ENCODE measurements around the gene CCDC192. TPM values are rescaled to one million over a fixed set of nuclear protein-coding genes. Genes with fewer than 3 reads are reported as not detected.

Gene CCDC192
- total RNA-seq, 1 donor from 2014 or later = not detected

- intact Hi-C loops (cut with DNase I) = no loop called here
- H3K4me1 ChIP-seq = no peaks in the 10 kb centered on the region
- no peak for ATAC-seq
- DNase-seq = no peak
- no peak overlapping the region for H3K4me3 ChIP-seq
- H3K27ac ChIP-seq = no peak overlapping the region
- H3K9me3 ChIP-seq = no peaks in the 10 kb centered on the region
- H3K27me3 ChIP-seq (ENCODE audit: low read depth) = no peaks in the 10 kb centered on the region
- no peak for TF ChIP-seq CTCF (IDR thresholded peaks at IDR 0.05)
- H3K36me3 ChIP-seq = no peaks in the 10 kb centered on the region
Measured at GRCh38 chr5:127930311-127930710, 227.1 kb downstream of the CCDC192 start.

GRCh38 chr5:127931396-127931795 lies 228.2 kb downstream of the CCDC192 start:
- DNase-seq (no peak), ATAC-seq (no peak)
- TF ChIP-seq CTCF (IDR thresholded peaks at IDR 0.05) = no peak
- Histone ChIP-seq H3K36me3 (no peaks in the 10 kb centered on the region), H3K27ac (no peak overlapping the region), H3K9me3 (no peaks in the 10 kb centered on the region), H3K27me3 (ENCODE audit: low read depth) (no peaks in the 10 kb centered on the region), H3K4me3 (no peak overlapping the region), H3K4me1 (peaks cover 7% of the 10 kb centered on the region)
- intact Hi-C loops (cut with DNase I) = no loop called here

GRCh38 chr5:127933348-127933747 lies 230.2 kb downstream of the CCDC192 start:
- no peaks in the 10 kb centered on the region for H3K9me3 ChIP-seq
- no peak overlapping the region for H3K27ac ChIP-seq
- intact Hi-C loops (cut with DNase I) = no loop called here

GRCh38 chr5:127934791-127935256 lies 231.6 kb downstream of the CCDC192 start:
- Histone ChIP-seq H3K27ac (peak overlapping the region; percentile 67), H3K36me3 (no peaks in the 10 kb centered on the region), H3K9me3 (no peaks in the 10 kb centered on the region), H3K27me3 (ENCODE audit: low read depth) (no peaks in the 10 kb centered on the region), H3K4me3 (no peak overlapping the region), H3K4me1 (peaks cover 9% of the 10 kb centered on the region)
- ATAC-seq (peak; percentile 94 to 96), DNase-seq (no peak)
- intact Hi-C loops (cut with DNase I) = no loop called here
- TF ChIP-seq CTCF (IDR thresholded peaks at IDR 0.05) = no peak

More at GRCh38 chr5:127933348-127933747, 230.2 kb downstream of the CCDC192 start:
- no peak overlapping the region for H3K4me3 ChIP-seq
- DNase-seq (no peak), ATAC-seq (no peak)
- H3K27me3 ChIP-seq (ENCODE audit: low read depth) = no peaks in the 10 kb centered on the region
- no peak for TF ChIP-seq CTCF (IDR thresholded peaks at IDR 0.05)
- H3K4me1 ChIP-seq = peaks cover 9% of the 10 kb centered on the region
- no peaks in the 10 kb centered on the region for H3K36me3 ChIP-seq

GRCh38 chr5:127935398-127935797 lies 232.2 kb downstream of the CCDC192 start:
- ATAC-seq (peak; percentile 90 to 92), DNase-seq (no peak)
- intact Hi-C loops (cut with DNase I) = no loop called here
- Histone ChIP-seq H3K9me3 (no peaks in the 10 kb centered on the region), H3K27me3 (ENCODE audit: low read depth) (no peaks in the 10 kb centered on the region), H3K27ac (peak overlapping the region; percentile 67), H3K4me1 (peaks cover 9% of the 10 kb centered on the region), H3K36me3 (no peaks in the 10 kb centered on the region), H3K4me3 (no peak overlapping the region)
- TF ChIP-seq CTCF (IDR thresholded peaks at IDR 0.05) = no peak
